Ovary (tissue), 3 donors: ENCODE results near the gene IL18BP.

Source experiments
- CTCF ChIP-seq, 3 donors: fragments of 450-650 bp in 2 of 3; fragments of 200-600 bp in 1 of 3; IDR thresholded peaks; one replicate each; pipeline versions ENCODE4 v1.5.1 to v1.8.0; 2016 to 2022; ENCODE audit warnings: antibody characterized with exemption in 3 of 3, mild to moderate bottlenecking in 1 of 3
- EP300 ChIP-seq: sonication (generic); formaldehyde crosslinking; IDR thresholded peaks from one replicate; pipeline ENCODE4 v1.6.1; 2017; ENCODE audit warnings: antibody characterized with exemption
- POLR2A ChIP-seq: fragments of 450-650 bp; IDR thresholded peaks from one replicate; pipeline ENCODE4 v1.6.1; 2017; ENCODE audit warnings: antibody characterized with exemption, mild to moderate bottlenecking, moderate library complexity
- donor health status: DM: no; HTN: no; CAD: no.

GRCh38 chr11:71996517-71996916, 2.2 kb upstream of the IL18BP start:
- TF ChIP-seq CTCF (IDR thresholded peaks at IDR 0.05) = no peak
- no peak for TF ChIP-seq POLR2A
- no peak for TF ChIP-seq EP300
